ENCODE measurements around the gene USP24.

DNA sequence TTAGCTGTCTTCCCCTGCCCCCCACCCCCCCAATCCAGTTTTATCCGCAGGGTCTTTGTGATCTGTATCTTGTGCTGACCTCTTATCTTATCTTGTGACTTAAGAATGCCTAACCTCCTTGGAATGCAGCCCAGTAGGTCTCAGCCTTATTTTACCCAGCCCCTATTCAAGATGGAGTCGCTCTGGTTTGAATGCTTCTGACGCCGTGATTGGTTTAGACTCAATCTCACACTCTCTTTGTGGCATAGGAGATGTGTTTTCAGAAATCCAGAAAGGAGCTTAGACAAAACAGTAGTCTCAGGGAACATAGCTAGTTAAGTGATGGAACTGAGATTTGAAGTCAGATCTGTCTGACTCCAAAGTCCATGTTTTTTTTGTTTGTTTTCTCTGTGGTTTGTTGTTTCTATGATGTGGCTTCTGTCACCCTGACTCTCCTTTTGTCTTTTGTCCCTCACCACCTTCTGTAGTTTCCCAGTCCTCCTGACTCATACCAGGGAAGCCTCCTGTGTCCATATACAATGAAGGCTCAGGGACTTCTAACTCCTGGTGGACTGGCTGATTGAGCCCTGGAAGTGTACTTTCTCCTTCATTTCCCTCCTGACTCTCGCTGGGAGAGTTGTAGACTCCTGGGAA is 18.1 kb upstream of the USP24 start:
- TF ChIP-seq, protein P1, sequence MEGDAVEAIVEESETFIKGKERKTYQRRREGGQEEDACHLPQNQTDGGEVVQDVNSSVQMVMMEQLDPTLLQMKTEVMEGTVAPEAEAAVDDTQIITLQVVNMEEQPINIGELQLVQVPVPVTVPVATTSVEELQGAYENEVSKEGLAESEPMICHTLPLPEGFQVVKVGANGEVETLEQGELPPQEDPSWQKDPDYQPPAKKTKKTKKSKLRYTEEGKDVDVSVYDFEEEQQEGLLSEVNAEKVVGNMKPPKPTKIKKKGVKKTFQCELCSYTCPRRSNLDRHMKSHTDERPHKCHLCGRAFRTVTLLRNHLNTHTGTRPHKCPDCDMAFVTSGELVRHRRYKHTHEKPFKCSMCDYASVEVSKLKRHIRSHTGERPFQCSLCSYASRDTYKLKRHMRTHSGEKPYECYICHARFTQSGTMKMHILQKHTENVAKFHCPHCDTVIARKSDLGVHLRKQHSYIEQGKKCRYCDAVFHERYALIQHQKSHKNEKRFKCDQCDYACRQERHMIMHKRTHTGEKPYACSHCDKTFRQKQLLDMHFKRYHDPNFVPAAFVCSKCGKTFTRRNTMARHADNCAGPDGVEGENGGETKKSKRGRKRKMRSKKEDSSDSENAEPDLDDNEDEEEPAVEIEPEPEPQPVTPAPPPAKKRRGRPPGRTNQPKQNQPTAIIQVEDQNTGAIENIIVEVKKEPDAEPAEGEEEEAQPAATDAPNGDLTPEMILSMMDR (IDR thresholded peaks at IDR 0.05) = no peak
- TF ChIP-seq POLR2A (IDR thresholded peaks at IDR 0.05) = no peak
